ENCODE data around the gene TMEM145.

GRCh38 chr19:42281827-42282762, 31.0 kb upstream of the TMEM145 start:
- no peak for TF ChIP-seq CTCF (IDR thresholded peaks at IDR 0.05; ENCODE audit: low read length)
- no peak for TF ChIP-seq EZH2 (optimal IDR thresholded peaks at IDR 0.05; ENCODE audit: low read depth, low read length)

Measured in MM.1S (cell line).